GM12891 (cell line): ENCODE results near the gene C19orf53.

Source experiments
- DNase-seq: peaks from one replicate; pipeline ENCODE4 v3.0.0; 2011; ENCODE audit warnings: low spot score; ENCODE audit not compliant: insufficient read length
- FAIRE-seq: peaks from 2 replicates; lab custom pipeline; 2011; peaks lifted over from hg19 to GRCh38; lab: Jason Lieb, UNC
- PAX5 ChIP-seq: IDR thresholded peaks from 2 replicates; pipeline ENCODE4 v1.6.1; 2011; ENCODE audit warnings: low read length, moderate library complexity, mild to moderate bottlenecking; ENCODE audit not compliant: insufficient read depth, severe bottlenecking
- POLR2A ChIP-seq: IDR thresholded peaks from 2 replicates; pipeline ENCODE4 v1.6.1; 2011; ENCODE audit warnings: low read depth, low read length, control low read depth
- POLR2AphosphoS5 ChIP-seq: IDR thresholded peaks from 2 replicates; pipeline ENCODE4 v1.6.1; 2011; ENCODE audit warnings: low read depth, low read length, control low read depth
- POU2F2 ChIP-seq: IDR thresholded peaks from 2 replicates; pipeline ENCODE4 v1.6.1; 2011; ENCODE audit warnings: low read depth, mild to moderate bottlenecking, control low read depth, low read length, moderate library complexity
- SPI1 ChIP-seq: IDR thresholded peaks from 2 replicates; pipeline ENCODE4 v1.6.1; 2011; ENCODE audit warnings: low read depth, low read length, control low read depth
- TAF1 ChIP-seq: IDR thresholded peaks from 2 replicates; pipeline ENCODE4 v1.6.1; 2011; ENCODE audit warnings: low read depth, low read length, control low read depth

The C19orf53 gene

DNA sequence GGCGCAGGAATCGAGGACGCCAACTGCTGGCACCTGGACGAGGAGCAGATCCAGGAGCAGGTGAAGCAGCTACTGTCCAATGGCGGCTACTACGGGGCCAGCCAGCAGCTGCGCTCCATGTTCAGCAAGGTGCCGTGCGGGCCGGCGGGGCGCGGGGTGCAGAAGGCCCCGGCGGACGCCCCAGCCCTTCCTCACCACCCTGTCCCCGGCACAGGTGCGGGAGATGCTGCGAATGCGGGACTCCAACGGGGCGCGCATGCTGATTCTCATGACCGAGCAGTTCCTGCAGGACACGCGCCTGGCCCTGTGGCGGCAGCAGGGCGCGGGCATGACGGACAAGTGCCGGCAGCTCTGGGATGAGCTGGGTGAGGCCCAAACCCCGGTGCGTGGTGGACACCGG, 34.6 kb downstream of the C19orf53 start:
- FAIRE-seq (no peak), DNase-seq (no peak)
- TF ChIP-seq SPI1 (no peak), POLR2A (no peak), PAX5 (no peak), TAF1 (no peak), POLR2AphosphoS5 (no peak), POU2F2 (no peak)

- DNase-seq (no peak), FAIRE-seq (no peak)
- no peak for TF ChIP-seq PAX5
Observed at GRCh38 chr19:13812544-13812943, 38.3 kb downstream of the C19orf53 start.

DNA sequence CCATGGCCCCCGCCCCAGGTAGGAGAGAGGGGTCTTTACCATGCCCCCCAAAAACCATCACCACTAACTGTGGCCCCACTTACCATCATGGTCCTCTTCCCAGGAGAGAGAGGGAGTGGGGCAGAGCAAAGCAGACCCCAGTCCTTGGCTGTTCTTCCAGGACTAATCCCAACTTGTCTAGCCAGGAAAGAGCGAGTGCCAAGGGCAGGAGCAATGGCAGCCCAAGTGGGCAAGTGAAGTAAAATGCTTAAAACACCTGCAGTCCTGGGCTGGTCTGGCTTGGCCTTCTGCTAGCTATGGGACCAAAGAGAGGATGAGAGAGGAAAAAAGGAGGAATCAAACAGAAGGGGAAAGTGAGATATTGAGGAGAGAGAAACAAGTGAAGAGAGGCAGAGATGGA, 38.9 kb downstream of the C19orf53 start:
- FAIRE-seq = no peak
- DNase-seq = no peak
- no peak for TF ChIP-seq SPI1
- no peak for TF ChIP-seq TAF1
- TF ChIP-seq POU2F2 = no peak
- no peak for TF ChIP-seq POLR2A
- TF ChIP-seq PAX5 = no peak
- TF ChIP-seq POLR2AphosphoS5 = no peak

DNA sequence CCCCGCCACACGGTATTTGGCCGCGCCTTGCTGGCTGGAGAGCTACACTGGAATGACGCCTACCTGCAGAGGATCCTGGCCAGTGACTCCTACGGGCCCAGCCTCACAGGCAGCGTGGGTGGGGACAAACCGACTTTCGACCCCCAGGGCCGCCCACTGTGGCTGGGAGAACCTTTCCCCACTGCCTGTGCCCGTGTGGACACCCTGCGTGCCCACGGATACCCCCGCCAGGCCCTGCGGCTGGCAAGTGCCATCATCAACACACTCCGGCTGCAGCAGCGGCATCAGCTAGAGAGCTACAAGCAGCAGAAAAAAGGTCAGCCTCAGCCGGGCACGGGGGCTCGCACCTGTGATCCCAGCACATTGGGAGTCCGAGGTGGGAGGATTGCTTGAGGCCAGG, 40.3 kb downstream of the C19orf53 start:
- TF ChIP-seq PAX5 (no peak), SPI1 (no peak), TAF1 (no peak), POU2F2 (no peak), POLR2A (no peak), POLR2AphosphoS5 (no peak)
- DNase-seq (no peak), FAIRE-seq (no peak)

GRCh38 chr19:13817018-13817614, 42.9 kb downstream of the C19orf53 start:
- TF ChIP-seq TAF1 (no peak), POLR2AphosphoS5 (no peak), POU2F2 (no peak), SPI1 (no peak), PAX5 (no peak), POLR2A (no peak)
- FAIRE-seq = no peak
- no peak for DNase-seq

DNA sequence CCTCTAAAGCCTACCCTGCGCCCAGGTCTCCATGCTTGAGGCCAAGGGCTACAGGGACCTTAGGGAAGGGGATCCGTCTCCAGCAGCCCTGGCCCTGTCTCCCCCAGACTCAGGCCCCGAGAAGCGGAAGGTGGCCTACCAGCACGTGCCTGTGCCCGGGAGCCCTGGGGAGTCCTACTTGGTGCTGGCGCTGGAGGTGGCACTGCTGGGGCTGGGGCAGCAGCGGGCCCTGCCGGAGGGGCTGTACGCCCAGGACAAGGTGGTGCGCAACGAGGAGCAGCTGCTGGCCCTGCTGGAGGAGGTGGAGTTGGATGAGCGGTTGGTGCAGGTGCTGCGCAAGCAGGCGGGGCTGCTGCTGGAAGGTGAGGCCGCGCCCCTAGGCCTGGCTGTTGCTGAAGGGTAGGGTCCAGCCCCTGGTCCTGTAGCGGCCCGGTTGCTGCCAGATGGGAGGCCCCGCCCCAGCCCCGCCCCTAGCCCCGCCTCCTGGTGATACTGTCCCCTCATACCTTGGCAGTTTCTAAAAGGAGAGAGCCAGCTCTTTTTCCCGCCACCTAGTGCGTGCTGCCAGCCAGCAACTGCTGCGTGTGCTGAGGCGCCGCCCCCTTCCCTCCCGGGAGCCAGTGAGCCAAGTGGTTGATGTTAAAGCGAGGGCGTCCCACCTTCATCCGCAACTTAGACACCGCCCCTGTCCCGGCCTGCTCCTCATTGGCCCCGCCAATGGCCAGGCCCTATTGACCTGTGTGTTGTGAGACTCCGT, 43.5 kb downstream of the C19orf53 start:
- DNase-seq = no peak
- no peak for FAIRE-seq

DNA sequence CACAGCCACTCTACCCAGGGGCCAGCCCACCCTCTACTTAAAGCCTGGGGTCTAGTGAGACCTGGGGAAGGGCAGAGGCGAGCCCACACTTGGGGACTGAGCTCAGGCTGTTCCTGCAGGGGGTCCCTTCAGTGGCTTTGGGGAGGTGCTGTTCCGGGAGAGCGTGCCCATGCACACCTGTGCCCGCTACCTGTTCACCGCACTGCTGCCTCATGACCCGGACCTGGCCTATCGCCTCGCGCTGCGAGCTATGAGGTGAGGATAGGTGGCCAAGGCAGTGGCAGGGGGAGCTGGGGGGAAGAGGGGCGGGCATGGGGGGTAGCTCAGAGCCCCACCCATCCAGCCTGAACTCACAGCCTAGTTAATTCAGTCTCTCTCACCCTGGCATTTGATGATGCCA, 45.0 kb downstream of the C19orf53 start:
- TF ChIP-seq TAF1 = no peak
- no peak for TF ChIP-seq POU2F2
- TF ChIP-seq POLR2AphosphoS5 = no peak
- no peak for TF ChIP-seq POLR2A
- TF ChIP-seq SPI1 = no peak
- TF ChIP-seq PAX5 = no peak
- DNase-seq = no peak
- FAIRE-seq = no peak

More for the DNA sequence above, 43.5 kb downstream of the C19orf53 start:
- TF ChIP-seq POLR2AphosphoS5 = no peak
- no peak for TF ChIP-seq PAX5
- no peak for TF ChIP-seq POLR2A
- TF ChIP-seq TAF1 = no peak
- TF ChIP-seq POU2F2 = no peak
- TF ChIP-seq SPI1 = no peak

DNA sequence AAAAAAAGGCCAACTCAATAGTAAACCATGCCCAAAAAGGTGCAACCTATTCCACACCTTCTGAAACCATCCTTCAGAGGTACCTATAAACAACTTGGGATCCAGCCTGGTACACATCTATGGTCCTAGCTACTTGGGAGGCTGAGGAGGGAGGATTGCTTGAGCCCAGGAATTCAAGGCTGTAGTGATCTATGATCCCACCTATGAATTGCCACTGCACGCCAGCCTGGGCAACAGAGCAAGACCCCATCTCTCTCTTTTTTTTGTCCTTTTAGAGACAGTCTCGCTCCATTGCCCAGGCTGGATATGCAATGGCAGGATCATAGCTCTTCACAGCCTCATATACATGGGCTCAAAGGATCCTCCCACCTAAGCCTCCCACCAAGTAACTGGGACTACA, 47.0 kb downstream of the C19orf53 start:
- TF ChIP-seq POLR2AphosphoS5 (no peak), TAF1 (no peak)
- FAIRE-seq (no peak), DNase-seq (no peak)

- FAIRE-seq (no peak), DNase-seq (no peak)
- TF ChIP-seq POLR2AphosphoS5 = no peak
Observed at GRCh38 chr19:13823256-13823655, 49.0 kb downstream of the C19orf53 start.

DNA sequence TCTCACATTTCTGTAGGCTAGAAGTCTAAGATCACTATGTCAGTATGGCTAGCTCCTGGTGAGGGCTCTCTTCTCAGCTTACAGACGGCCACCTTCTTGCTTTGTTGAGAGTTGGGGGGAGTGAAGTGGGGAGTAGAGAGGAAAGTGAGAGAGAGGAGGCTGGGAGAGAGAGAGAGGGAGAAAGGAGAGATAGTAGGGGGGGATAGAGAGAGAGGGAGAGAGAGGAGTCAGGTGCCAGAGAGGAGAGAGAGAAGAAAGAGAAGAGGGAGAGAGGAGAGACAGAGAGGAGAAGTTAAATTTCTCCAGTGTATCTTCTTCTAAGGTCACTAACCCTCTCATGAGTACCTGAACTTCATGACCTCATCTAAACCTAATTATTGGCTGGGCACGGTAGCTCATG, 49.6 kb downstream of the C19orf53 start:
- DNase-seq = no peak
- FAIRE-seq = no peak
- no peak for TF ChIP-seq TAF1
- no peak for TF ChIP-seq SPI1
- TF ChIP-seq PAX5 = no peak
- no peak for TF ChIP-seq POLR2A
- no peak for TF ChIP-seq POLR2AphosphoS5
- TF ChIP-seq POU2F2 = no peak

GRCh38 chr19:13824703-13825102, 50.4 kb downstream of the C19orf53 start:
- no peak for FAIRE-seq
- DNase-seq = no peak
- TF ChIP-seq POLR2A (no peak), POU2F2 (no peak), PAX5 (no peak), SPI1 (no peak), POLR2AphosphoS5 (no peak), TAF1 (no peak)
